Measurements from ENCODE around the gene PALM.

DNA sequence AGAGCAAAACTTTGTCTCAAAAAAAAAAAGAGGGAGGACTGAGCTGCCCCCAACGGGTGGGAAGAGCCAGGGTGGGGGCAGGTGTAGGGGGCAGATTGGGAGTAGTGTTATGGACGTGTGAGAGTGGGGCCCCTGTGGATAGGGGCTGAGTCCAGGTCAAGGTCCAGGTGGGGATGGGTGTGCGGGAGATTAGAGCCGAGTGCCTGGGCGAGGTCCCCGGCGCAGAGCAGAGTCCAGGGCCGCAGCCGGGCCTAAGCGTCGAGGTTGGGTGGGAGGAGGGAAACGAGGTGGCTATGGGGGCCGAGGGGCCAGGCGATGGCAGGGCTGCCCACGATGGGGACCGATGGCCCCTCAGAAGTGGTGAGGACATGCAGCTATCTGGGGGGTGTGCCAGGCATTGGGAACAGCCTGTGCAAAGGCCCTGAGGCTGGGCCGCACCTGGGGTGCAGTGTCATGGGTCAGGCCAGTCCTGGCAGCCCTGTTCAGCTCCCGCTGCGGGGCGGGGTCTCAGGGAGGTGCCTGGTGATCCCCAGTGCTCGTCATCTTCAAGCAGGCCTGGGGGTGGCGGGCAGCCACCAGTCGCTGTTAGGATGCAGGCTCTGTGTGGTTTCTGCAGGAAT lies 29.9 kb downstream of the PALM start:
- no peak for TF ChIP-seq POLR2AphosphoS5 (IDR thresholded peaks at IDR 0.05; ENCODE audit: low read depth, low read length)
- TF ChIP-seq TAF1 (IDR thresholded peaks at IDR 0.05; ENCODE audit: borderline replicate concordance, low read depth, low read length) = no peak
- TF ChIP-seq POLR2A (IDR thresholded peaks at IDR 0.05; ENCODE audit: low read depth, low read length) = no peak

Measured in GM12892 (cell line).